Heart right ventricle (tissue), 16 donors: ENCODE measurements around the gene CPXM1. TPM values are rescaled to one million over a fixed set of nuclear protein-coding genes. Genes with fewer than 3 reads are reported as not detected.

Source experiments
- ATAC-seq, 8 donors: fragments of 200-7000 bp; cut with Tn5 transposase; one replicate each; pipeline ENCODE4 v1.9.1; 2020; ENCODE audit warnings: mild to moderate bottlenecking in 8 of 8, moderate library complexity in 8 of 8, moderate number of reproducible peaks in 1 of 8
- DNase-seq, 2 donors: peaks; one replicate each; pipeline ENCODE4 v3.0.0-alpha.2; 2020
- H3K27ac ChIP-seq, 10 donors: fragments of 200-600 bp; sonication (generic) in 2 of 10; one replicate each; pipeline versions ENCODE4 v1.5.0 to v1.8.0; 2020 to 2022; ENCODE audit warnings: mild to moderate bottlenecking in 3 of 10
- H3K27me3 ChIP-seq, 7 donors: fragments of 200-600 bp; one replicate each; pipeline ENCODE4 v1.8.0; 2021 to 2022; ENCODE audit warnings: mild to moderate bottlenecking in 2 of 7
- H3K36me3 ChIP-seq, 9 donors: fragments of 200-600 bp; sonication (generic) in 1 of 9; one replicate each; pipeline versions ENCODE4 v1.5.0 to v1.8.0; 2020 to 2022; ENCODE audit warnings: mild to moderate bottlenecking in 2 of 9
- H3K4me1 ChIP-seq, 9 donors: fragments of 200-600 bp; sonication (generic) in 1 of 9; one replicate each; pipeline versions ENCODE4 v1.5.0 to v1.8.0; 2020 to 2022; ENCODE audit warnings: mild to moderate bottlenecking in 4 of 9
- H3K4me3 ChIP-seq, 10 donors: fragments of 200-600 bp; sonication (generic) in 2 of 10; one replicate each; pipeline versions ENCODE4 v1.5.0 to v1.8.0; 2020 to 2022; ENCODE audit warnings: mild to moderate bottlenecking in 7 of 10, moderate library complexity in 2 of 10
- H3K9me3 ChIP-seq, 11 donors: fragments of 200-600 bp in 10 of 11; sonication (generic) in 2 of 11; one replicate each; pipeline versions ENCODE4 v1.5.0 to v1.8.0; 2013 to 2022; ENCODE audit warnings: mild to moderate bottlenecking in 2 of 11, control low read depth in 1 of 11, moderate library complexity in 1 of 11
- whole genome bisulfite sequencing, 2 donors: extraction: QIAGEN DNeasy Blood & Tissue Kit; methylation state at CpG; one replicate each; pipeline ENCODE4 v1.1.7; 2013; ENCODE audit warnings: inconsistent platforms in 1 of 2; 5-methylcytosine and 5-hydroxymethylcytosine counted together
- intact Hi-C, 10 donors: fragments of 100-400 bp; cut with DNase I; formaldehyde crosslinking; loops; one replicate each; pipeline versions ENCODE4 v1.11.1 to v1.14.2; 2022
- polyA plus RNA-seq, 2 donors: library from polyadenylated mRNA; stranded (reverse); fragments of 200-250 nt; gene quantifications; one replicate each; pipeline ENCODE4 v1.2.3, GENCODE V29; 2013
- total RNA-seq, 10 donors: library from RNA; stranded (reverse); fragmentation: NEBNext Ultra II Directional in 3 of 10; extraction: Animal tissue kit (Norgen Biotek cat#: 25700) in 3 of 10; gene quantifications; one replicate each; pipeline versions ENCODE4 v1.2.1 to v1.2.4, GENCODE V29; 2021 to 2023
- TF ChIP-seq, protein P1 (sequence below), 9 donors: fragments of 200-600 bp; sonication (generic) in 2 of 9; IDR thresholded peaks; one replicate each; pipeline versions ENCODE4 v1.5.0 to v1.8.0; 2021 to 2022; ENCODE audit warnings: antibody characterized with exemption in 9 of 9, mild to moderate bottlenecking in 5 of 9, moderate library complexity in 1 of 9
- donor health status: Arrhythmogenic right ventricular cardiomyopathy.
- donor health status: ischemic (EF 13 %, LVEDD 7.1; RV severe dilation, severe dysfunction).
- donor health status: healthy with polysubstance abuse.
- donor health status: DM: no; HTN: yes; CAD: no.
- donor health status: DM: no; HTN: no; CAD: no.
- donor health status: ischemic (EF 25% LVEDD 6.9; RV normal size, moderate dysfunction).
- donor health status: ischemic (EF 25% LVEDD 5.7; RV mildly dilated, moderate dysfunction).
- donor health status: healthy.
- donor health status: DM: yes; HTN: yes; CAD: no.
- donor health status: Ischemic cardiomyopathy.
- donor health status: ischemic (EF 35%, LVEDD 5.7; RV mildly dilated, moderate dysfunction).
- donor health status: nonischemic (EF 11% LVEDD 7.7; RV severe dilation, severe dysfunction).
- donor health status: DM: yes; HTN: yes; CAD: no.
- donor health status: PGD.
- donor health status: ischemic (EF 29% LVEDD 5.4; RV normal size, mild dysfunction).
- donor health status: nonischemic (EF 23%, LVEDD 6.1; RV moderate dilation, normal function).

Gene CPXM1
- total and polyA plus RNA-seq, 12 donors: 0.48 to 4.9 (median 1.4) TPM; not detected in 1

DNA sequence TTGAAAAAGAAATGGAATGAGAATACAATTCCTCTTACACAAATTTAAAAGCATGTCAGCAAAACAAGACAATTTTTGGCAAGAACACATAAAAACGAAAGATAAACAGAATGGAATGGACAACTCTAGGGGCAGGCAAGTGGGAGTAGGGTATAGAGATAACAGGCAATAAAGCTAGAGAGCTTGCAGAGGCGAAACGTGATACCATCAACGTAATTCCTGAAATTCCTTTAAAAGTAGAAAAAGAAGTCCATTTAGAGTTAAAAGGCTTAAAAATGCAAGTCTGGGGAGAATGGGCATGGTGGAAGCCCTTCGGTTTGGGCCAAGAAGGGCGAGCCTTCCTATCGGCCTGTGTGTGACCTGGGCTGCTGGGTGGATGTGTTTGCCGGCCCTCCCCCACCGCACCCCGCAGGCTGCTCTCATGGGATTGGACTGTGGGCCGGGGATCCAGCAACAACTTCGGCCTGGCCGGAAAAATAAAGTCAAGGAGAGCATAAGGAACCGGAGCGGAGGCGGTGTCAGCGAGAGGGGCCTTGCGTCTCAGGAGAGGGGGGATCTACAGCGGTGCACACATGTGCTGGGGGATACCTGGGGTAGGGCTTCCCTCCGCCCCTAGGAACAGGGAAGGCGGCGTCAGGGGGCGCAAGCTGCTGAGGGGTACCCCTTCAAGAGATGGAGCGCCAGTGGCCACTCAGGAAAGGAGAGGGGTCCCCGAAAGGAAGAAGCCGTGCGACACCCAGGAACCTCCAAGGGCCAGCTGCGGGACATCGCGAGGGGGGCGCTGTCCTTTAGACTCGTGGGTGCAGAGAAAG is 19.9 kb upstream of the CPXM1 start:
- H3K27me3 ChIP-seq: peaks cover 8 to 45% (median 35%) of the 10 kb centered on the region in 7 donors
- H3K9me3 ChIP-seq: no peaks in the 10 kb centered on the region
- H3K4me3 ChIP-seq: peak overlapping the region in 1 of 10 donors; percentile 18
- TF ChIP-seq, protein P1, sequence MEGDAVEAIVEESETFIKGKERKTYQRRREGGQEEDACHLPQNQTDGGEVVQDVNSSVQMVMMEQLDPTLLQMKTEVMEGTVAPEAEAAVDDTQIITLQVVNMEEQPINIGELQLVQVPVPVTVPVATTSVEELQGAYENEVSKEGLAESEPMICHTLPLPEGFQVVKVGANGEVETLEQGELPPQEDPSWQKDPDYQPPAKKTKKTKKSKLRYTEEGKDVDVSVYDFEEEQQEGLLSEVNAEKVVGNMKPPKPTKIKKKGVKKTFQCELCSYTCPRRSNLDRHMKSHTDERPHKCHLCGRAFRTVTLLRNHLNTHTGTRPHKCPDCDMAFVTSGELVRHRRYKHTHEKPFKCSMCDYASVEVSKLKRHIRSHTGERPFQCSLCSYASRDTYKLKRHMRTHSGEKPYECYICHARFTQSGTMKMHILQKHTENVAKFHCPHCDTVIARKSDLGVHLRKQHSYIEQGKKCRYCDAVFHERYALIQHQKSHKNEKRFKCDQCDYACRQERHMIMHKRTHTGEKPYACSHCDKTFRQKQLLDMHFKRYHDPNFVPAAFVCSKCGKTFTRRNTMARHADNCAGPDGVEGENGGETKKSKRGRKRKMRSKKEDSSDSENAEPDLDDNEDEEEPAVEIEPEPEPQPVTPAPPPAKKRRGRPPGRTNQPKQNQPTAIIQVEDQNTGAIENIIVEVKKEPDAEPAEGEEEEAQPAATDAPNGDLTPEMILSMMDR (IDR thresholded peaks at IDR 0.05): no peak
- H3K4me1 ChIP-seq: peaks cover 0 to 27% (median 7%) of the 10 kb centered on the region in 9 donors
- peak overlapping the region in 1 of 10 donors; percentile 62 for H3K27ac ChIP-seq
- ATAC-seq (peak in 4 of 8 donors; percentile 27 to 50 (median 32)), DNase-seq (peak in 1 of 2 donors; percentile 23)
- H3K36me3 ChIP-seq: no peaks in the 10 kb centered on the region
- intact Hi-C loops: no loop called here
- 16 to 17% methylated on average over 32 of the region's 32 CpGs for WGBS, 2 donors

DNA sequence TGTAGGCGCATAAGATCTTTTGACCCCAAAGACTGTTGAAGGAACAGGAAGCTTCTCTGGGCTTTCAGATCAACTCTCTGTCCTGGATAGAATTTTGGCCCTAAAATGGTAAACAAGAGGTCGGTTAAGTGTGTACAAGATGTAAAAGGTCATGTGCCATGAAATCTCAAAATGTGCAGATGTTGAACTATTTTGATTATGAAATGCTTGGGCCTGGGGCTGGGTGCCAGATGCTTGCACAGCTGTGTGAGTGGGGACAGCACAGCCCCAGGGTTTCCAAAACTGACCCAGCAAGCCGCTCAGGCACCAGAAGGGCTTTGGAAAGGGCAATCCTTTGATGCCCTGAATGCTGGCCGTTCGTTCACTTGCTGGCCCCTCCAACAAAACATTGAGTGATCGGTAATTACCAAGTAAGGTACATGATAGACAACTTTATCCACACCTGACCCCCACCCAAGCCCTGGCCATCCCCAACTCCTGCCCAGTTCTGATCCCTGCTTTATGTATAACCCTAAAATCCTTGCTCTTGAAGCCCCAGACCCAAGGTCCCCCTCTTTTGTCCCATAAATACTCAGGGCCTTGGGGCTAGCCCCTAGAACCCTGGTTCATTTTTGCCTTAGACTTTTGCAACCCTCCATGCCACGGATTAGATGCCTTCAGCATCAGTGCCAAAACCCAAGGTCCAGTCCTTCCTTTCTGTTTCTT is 17.6 kb upstream of the CPXM1 start:
- TF ChIP-seq, protein P1 (IDR thresholded peaks at IDR 0.05): no peak
- Histone ChIP-seq H3K4me1 (peaks cover 0 to 40% (median 7%) of the 10 kb centered on the region in 9 donors), H3K9me3 (no peaks in the 10 kb centered on the region), H3K4me3 (no peak overlapping the region), H3K27me3 (peaks cover 8 to 45% (median 37%) of the 10 kb centered on the region in 7 donors), H3K27ac (no peak overlapping the region), H3K36me3 (no peaks in the 10 kb centered on the region)
- DNase-seq (peak in 1 of 2 donors; percentile 46), ATAC-seq (peak in 1 of 8 donors; percentile 50)
- intact Hi-C loops: no loop called here
- 77 to 85% methylated on average over 7 of the region's 7 CpGs for WGBS, 2 donors

DNA sequence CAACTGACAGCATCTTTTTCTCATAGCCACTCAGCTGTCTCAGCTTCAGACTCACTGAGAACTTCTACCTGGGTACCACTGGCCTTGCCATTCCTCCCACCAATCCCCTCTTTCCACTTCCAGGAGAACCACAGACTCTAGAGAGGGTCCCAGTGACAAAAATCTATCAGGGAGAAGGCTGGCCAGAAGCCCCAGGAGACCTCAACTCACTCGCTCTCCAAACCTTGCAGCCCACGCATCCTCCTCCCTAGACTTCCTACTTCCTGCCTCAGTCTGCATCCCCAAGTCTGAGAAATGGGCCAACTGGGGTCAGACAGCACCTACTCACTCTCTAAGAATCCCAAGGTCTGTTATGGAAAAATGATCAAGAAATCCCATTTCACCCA is 16.9 kb upstream of the CPXM1 start:
- TF ChIP-seq, protein P1 (IDR thresholded peaks at IDR 0.05): no peak
- no peak overlapping the region for H3K4me3 ChIP-seq
- ATAC-seq: no peak
- WGBS, 2 donors: 80 to 86% methylated on average over 2 of the region's 2 CpGs
- DNase-seq: no peak
- peak overlapping the region in 1 of 10 donors; percentile 6 for H3K27ac ChIP-seq
- H3K36me3 ChIP-seq: no peaks in the 10 kb centered on the region
- H3K9me3 ChIP-seq: peaks cover 0 to 6% (median 2%) of the 10 kb centered on the region in 11 donors
- H3K4me1 ChIP-seq: peaks cover 0 to 40% (median 7%) of the 10 kb centered on the region in 9 donors
- peaks cover 8 to 49% (median 39%) of the 10 kb centered on the region in 7 donors for H3K27me3 ChIP-seq
- intact Hi-C loops: no loop called here

DNA sequence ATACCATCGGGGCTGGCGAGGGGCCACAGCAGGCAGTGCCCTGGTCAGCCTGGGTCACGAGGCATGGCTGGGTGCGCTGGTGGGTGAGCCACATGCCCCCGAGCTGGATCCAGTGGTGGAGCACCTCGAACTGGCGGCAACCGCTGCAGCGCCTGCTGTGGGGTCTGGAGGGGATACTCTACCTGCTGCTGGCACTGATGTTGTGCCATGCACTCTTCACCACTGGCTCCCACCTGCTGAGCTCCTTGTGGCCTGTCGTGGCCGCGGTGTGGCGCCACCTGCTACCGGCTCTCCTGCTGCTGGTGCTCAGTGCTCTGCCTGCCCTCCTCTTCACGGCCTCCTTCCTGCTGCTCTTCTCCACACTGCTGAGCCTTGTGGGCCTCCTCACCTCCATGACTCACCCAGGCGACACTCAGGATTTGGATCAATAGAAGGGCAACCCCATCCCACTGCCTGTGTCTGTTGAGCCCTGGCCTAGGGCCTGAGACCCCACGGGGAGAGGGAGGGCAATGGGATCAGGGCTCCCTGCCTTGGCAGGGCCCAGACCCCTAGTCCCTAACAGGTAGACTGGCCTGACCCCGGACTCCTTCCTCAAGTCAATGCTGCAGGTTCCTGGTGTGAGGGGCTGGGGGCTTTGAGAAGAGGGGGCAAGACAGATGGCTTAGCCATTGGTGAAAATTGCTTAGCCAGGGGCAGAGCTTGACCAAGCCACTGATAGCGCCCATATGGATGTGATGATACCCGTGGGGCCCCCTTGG is 16.3 kb upstream of the CPXM1 start:
- TF ChIP-seq, protein P1 (IDR thresholded peaks at IDR 0.05): no peak
- DNase-seq: no peak
- Histone ChIP-seq H3K27me3 (peaks cover 4 to 50% (median 35%) of the 10 kb centered on the region in 7 donors), H3K36me3 (no peaks in the 10 kb centered on the region), H3K9me3 (peaks cover 0 to 12% (median 5%) of the 10 kb centered on the region in 11 donors), H3K4me3 (no peak overlapping the region), H3K27ac (peak overlapping the region in 1 of 10 donors; percentile 6), H3K4me1 (peaks cover 0 to 35% (median 7%) of the 10 kb centered on the region in 9 donors)
- intact Hi-C loops: no loop called here
- ATAC-seq: no peak
- WGBS, 2 donors: 78 to 84% methylated on average over 19 to 20 of the region's 20 CpGs
